ENCODE measurements around the gene SH2B2.

- no peak for TF ChIP-seq CTCF (conservative IDR thresholded peaks at IDR 0.05 in 1 of 2, IDR thresholded peaks at IDR 0.05 in 1 of 2; ENCODE audit: low read depth in 1 of 2, low read length in 2 of 2)
- TF ChIP-seq EZH2 (IDR thresholded peaks at IDR 0.05; ENCODE audit: low read length, missing control alignments) = no peak
Observed at GRCh38 chr7:102281785-102282184, 4.9 kb upstream of the SH2B2 start.

Data from fibroblast of lung (primary cell).